ENCODE data around the gene FHL2. TPM values are rescaled to one million over a fixed set of nuclear protein-coding genes. Genes with fewer than 3 reads are reported as not detected.

FHL2 gene
- polyA plus RNA-seq, 3 donors, result 0.03 TPM; not detected in 1

- Mint-ChIP-seq H3K9me3 (peaks cover 0 to 9% (median 3%) of the 10 kb centered on the region in 7 donors), H3K4me1 (peaks cover 10% of the 10 kb centered on the region), H3K4me3 (no peak overlapping the region), H3K27ac (no peak overlapping the region), H3K36me3 (no peaks in the 10 kb centered on the region), H3K27me3 (ENCODE audit: low read depth in 3 of 3) (peaks cover 32 to 43% (median 32%) of the 10 kb centered on the region in 3 donors)
- Histone ChIP-seq H3K4me2 (replicated peaks; ENCODE audit: extremely low read depth, low read length, poor library complexity, severe bottlenecking) (no peak overlapping the region), H3K79me2 (ENCODE audit: insufficient read depth, low read length) (no peaks in the 10 kb centered on the region), H3K9ac (ENCODE audit: insufficient read depth, low read length, poor library complexity, severe bottlenecking) (no peak overlapping the region), H3K27ac (ENCODE audit: low read depth in 1 of 2, low read length in 2 of 2) (no peak overlapping the region), H3K4me1 (ENCODE audit: control insufficient read depth in 1 of 2, insufficient read depth in 2 of 2, low read length in 2 of 2) (peaks cover 7 to 12% of the 10 kb centered on the region in 2 donors), H3K9me3 (replicated peaks in 1 of 2; ENCODE audit: control insufficient read depth in 1 of 2, insufficient read depth in 1 of 2, low read length in 2 of 2) (peaks cover 0 to 4% of the 10 kb centered on the region in 2 donors), H3K36me3 (replicated peaks in 1 of 2; ENCODE audit: control insufficient read depth in 1 of 2, insufficient read depth in 2 of 2, low read length in 2 of 2) (no peaks in the 10 kb centered on the region), H4K20me1 (ENCODE audit: insufficient read depth, low read length) (no peaks in the 10 kb centered on the region), H2AFZ (ENCODE audit: insufficient read depth, low read depth, low read length, poor library complexity, severe bottlenecking) (no peak overlapping the region), H3K27me3 (ENCODE audit: control insufficient read depth in 2 of 2, insufficient read depth in 2 of 2, low read length in 2 of 2) (peaks cover 21 to 30% of the 10 kb centered on the region in 2 donors), H3K4me3 (replicated peaks in 1 of 3; ENCODE audit: low read depth in 2 of 3, low read length in 3 of 3) (no peak overlapping the region)
- intact Hi-C loops (cut with micrococcal nuclease), result no loop called here
- DNase-seq, result no peak
- no CpG with 5 or more reads among the region's 7 CpGs for WGBS (ENCODE audit: insufficient coverage)
- TF ChIP-seq CTCF (IDR thresholded peaks at IDR 0.05), result no peak
Observed at GRCh38 chr2:105401867-105402266, 3.0 kb upstream of the FHL2 start.

GRCh38 chr2:105400138-105400540 is 1.3 kb upstream of the FHL2 start:
- TF ChIP-seq CTCF (IDR thresholded peaks at IDR 0.05), result no peak
- no peak for DNase-seq
- no peak overlapping the region for H3K4me3 ChIP-seq (replicated peaks in 1 of 3; ENCODE audit: low read depth in 2 of 3, low read length in 3 of 3)
- peaks cover 21 to 38% of the 10 kb centered on the region in 2 donors for H3K27me3 ChIP-seq (ENCODE audit: control insufficient read depth in 2 of 2, insufficient read depth in 2 of 2, low read length in 2 of 2)
- peak overlapping the region in 1 of 7 donors; percentile 11 for H3K27ac Mint-ChIP-seq
- no peak overlapping the region for H3K27ac ChIP-seq (ENCODE audit: low read depth in 1 of 2, low read length in 2 of 2)
- peaks cover 0 to 4% of the 10 kb centered on the region in 2 donors for H3K9me3 ChIP-seq (replicated peaks in 1 of 2; ENCODE audit: control insufficient read depth in 1 of 2, insufficient read depth in 1 of 2, low read length in 2 of 2)
- H3K4me1 Mint-ChIP-seq, result peaks cover 10% of the 10 kb centered on the region
- H3K27me3 Mint-ChIP-seq (ENCODE audit: low read depth in 3 of 3), result peaks cover 37 to 59% (median 41%) of the 10 kb centered on the region in 3 donors
- no peak overlapping the region for H3K4me2 ChIP-seq (replicated peaks; ENCODE audit: extremely low read depth, low read length, poor library complexity, severe bottlenecking)
- no peaks in the 10 kb centered on the region for H3K36me3 ChIP-seq (replicated peaks in 1 of 2; ENCODE audit: control insufficient read depth in 1 of 2, insufficient read depth in 2 of 2, low read length in 2 of 2)
- H3K36me3 Mint-ChIP-seq, result no peaks in the 10 kb centered on the region
- no peak overlapping the region for H3K9ac ChIP-seq (ENCODE audit: insufficient read depth, low read length, poor library complexity, severe bottlenecking)
- H3K4me3 Mint-ChIP-seq, result peak overlapping the region in 1 of 2 donors; percentile 78
- WGBS (ENCODE audit: insufficient coverage), result 100% methylated on average over 1 of the region's 7 CpGs
- H3K79me2 ChIP-seq (ENCODE audit: insufficient read depth, low read length), result no peaks in the 10 kb centered on the region
- no peak overlapping the region for H2AFZ ChIP-seq (ENCODE audit: insufficient read depth, low read depth, low read length, poor library complexity, severe bottlenecking)
- H4K20me1 ChIP-seq (ENCODE audit: insufficient read depth, low read length), result no peaks in the 10 kb centered on the region
- H3K4me1 ChIP-seq (ENCODE audit: control insufficient read depth in 1 of 2, insufficient read depth in 2 of 2, low read length in 2 of 2), result peaks cover 7 to 12% of the 10 kb centered on the region in 2 donors
- peaks cover 0 to 9% (median 3%) of the 10 kb centered on the region in 7 donors for H3K9me3 Mint-ChIP-seq
- intact Hi-C loops (cut with micrococcal nuclease), result no loop called here
